RWPE1 (cell line): ENCODE measurements around the gene MT1H.

ENCODE experiments used
- CTCF ChIA-PET: fragments of 350-600 bp; sonication (Branson Sonifier 250); formaldehyde crosslinking; extraction: SDS; loops from one replicate; lab custom pipeline; 2021; lab: Yijun Ruan, JAX
- POLR2A ChIA-PET: fragments of 400-600 bp; formaldehyde crosslinking; extraction: SDS; loops from one replicate; lab custom pipeline; 2020; ENCODE audit warnings: antibody characterized with exemption; ENCODE audit not compliant: low non-redundant PET; lab: Yijun Ruan, JAX
- DNase-seq: peaks from one replicate; pipeline ENCODE4 v3.0.0; 2012; ENCODE audit warnings: low spot score
- H3K27ac ChIP-seq: fragments of 450-650 bp; 2 replicates; pipeline ENCODE4 v1.5.1; 2017
- CTCF ChIP-seq: fragments of 450-650 bp; conservative IDR thresholded peaks from 2 replicates; pipeline ENCODE4 v1.5.1; 2017; ENCODE audit warnings: low read depth, mild to moderate bottlenecking

Gene MT1H

GRCh38 chr16:56636616-56637413 is 32.8 kb upstream of the MT1H start:
- no peak overlapping the region for H3K27ac ChIP-seq
- DNase-seq, result no peak
- ChIA-PET CTCF (no interaction called here), POLR2A (no interaction called here)
- no peak for TF ChIP-seq CTCF

GRCh38 chr16:56637814-56638750 is 31.5 kb upstream of the MT1H start, which contains the start of gene MT1A:
Gene MT1A (plus strand): TSS chr16:56638666. CDS start chr16:56638739, 73 bp downstream.
- TF ChIP-seq CTCF, result no peak
- no peak within 1 kb of the TSS for H3K27ac ChIP-seq
- ChIA-PET CTCF (interaction anchor here (0.7 kb wide), 1 partner anchor 58 kb away, joined by 3 read pairs; no protein-coding TSS in a partner anchor), POLR2A (no interaction called here)
- DNase-seq, result no peak

- no peak for DNase-seq
- no peak overlapping the region for H3K27ac ChIP-seq
- no peak for TF ChIP-seq CTCF
- ChIA-PET POLR2A (no interaction called here), CTCF (interaction anchor here (0.7 kb wide), 1 partner anchor 59 kb away, joined by 3 read pairs; no protein-coding TSS in a partner anchor)
Measured at GRCh38 chr16:56639045-56639444, 30.6 kb upstream of the MT1H start.

- DNase-seq, result no peak
- no peak overlapping the region for H3K27ac ChIP-seq
- ChIA-PET CTCF (interaction anchor here (0.6 kb wide), 1 partner anchor 58 kb away, joined by 3 read pairs; no protein-coding TSS in a partner anchor), POLR2A (no interaction called here)
- TF ChIP-seq CTCF, result no peak
Measured at GRCh38 chr16:56640076-56640475, 29.5 kb upstream of the MT1H start.

- CTCF ChIA-PET, result no interaction called here
- H3K27ac ChIP-seq, result no peak overlapping the region
- POLR2A ChIA-PET, result no interaction called here
- no peak for TF ChIP-seq CTCF
- no peak for DNase-seq
Measured at GRCh38 chr16:56641166-56641565, 28.4 kb upstream of the MT1H start.
